IPS-NIHi11 (cell line): Measurements from ENCODE around the gene APLF.
"Not testable (repeated sequence)": the region's sequence is repeated elsewhere in the genome, so short reads cannot be mapped to it uniquely, and the experiment has no call there.

Experiments used
- DNase-seq: peaks from one replicate; pipeline ENCODE4 v3.0.0; 2012; ENCODE audit warnings: mixed read lengths, low spot score

APLF gene

DNA sequence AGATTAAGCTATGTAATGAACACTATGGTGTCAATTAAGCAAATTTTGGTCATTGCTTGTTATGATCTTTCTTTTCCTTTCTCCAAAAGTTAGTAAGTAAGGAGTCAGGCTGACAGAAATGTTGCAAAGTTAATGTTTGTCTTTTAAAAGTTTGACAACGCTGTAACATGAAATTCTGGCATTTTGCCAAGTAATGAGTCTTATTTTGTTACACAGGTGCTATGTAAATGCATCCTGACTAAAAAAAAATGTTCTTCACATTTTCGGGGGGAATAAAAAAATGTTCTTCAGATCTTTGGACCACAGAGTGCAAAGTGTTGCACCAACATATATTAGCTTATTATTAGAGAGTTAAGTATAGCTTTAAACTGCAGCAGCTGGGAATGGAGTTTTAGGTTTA, 121.2 kb downstream of the APLF start:
- no peak for DNase-seq

DNA sequence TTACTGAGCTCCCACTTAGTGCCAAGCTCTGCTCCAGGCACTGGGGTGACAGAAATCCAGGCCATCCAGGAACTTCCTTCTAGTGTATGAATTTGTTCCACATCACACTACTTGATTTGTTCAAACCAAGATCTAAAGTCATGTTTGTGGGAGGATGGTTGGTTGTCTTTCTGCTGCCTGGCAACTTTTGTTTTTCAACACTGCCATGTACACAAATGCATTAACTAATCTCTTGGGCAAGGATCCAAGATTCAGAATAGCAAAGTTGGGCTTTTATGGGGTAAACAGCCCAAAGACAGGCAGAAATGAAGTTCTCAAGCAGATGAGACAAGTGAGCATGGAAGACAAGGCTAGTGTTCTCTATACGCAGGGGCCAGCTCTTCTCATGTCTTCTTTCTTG, 122.6 kb downstream of the APLF start:
- DNase-seq: no peak

DNA sequence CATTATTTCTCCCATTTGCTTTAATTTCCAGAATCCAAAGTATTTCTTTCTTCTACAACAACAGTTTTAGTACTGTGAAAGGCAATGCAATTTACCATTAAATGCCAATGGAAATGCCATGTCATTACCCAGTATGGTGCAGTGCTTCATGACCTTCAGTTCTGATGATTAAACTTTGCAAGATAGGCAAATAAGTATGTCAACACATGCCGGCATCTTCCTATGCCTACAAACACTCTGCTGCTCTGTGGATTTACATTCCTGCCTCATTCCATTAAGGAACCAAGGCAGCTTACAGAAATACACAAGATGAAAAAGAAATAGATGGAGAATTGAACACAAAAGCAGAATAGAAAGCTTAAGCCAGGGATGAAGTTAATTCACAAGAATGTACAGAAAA, 123.3 kb downstream of the APLF start:
- no peak for DNase-seq

DNA sequence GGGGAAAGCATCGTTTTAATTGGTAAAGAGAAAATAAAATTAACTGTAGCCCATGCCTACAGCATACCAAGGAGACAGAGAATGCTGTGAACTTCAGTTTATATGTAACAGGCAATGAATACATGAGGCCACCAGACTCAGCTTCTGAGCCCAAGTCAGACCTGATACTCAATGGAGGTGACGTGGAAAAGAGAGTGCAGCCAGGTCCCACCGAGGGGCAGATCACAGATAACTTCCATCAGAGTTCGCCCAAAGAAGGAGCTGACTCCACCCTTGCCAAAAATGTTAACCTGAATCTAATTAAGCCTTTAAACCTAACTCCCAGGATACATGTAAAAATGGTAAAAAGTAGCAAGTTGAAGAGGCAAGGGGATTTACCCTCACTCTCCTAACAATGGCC, 123.8 kb downstream of the APLF start:
- DNase-seq: no peak

DNA sequence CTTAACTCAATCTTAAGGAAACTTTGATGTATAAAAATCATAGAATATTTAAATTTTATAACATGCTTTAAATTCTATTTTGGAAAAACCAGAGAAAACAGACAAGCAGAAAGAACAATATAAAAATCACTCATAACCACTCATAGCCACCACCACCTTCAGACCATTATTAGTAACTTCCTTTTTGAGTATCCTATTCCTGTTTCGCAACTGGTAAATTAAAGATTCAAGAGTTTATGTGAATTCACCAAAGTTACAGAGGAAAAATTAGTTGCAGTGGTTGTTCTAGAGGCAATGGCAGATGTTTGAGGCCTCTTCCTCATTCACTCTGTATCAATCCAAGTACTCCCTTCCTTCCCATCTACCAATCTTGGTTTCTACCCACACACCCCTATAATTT, 126.7 kb downstream of the APLF start:
- no peak for DNase-seq

DNA sequence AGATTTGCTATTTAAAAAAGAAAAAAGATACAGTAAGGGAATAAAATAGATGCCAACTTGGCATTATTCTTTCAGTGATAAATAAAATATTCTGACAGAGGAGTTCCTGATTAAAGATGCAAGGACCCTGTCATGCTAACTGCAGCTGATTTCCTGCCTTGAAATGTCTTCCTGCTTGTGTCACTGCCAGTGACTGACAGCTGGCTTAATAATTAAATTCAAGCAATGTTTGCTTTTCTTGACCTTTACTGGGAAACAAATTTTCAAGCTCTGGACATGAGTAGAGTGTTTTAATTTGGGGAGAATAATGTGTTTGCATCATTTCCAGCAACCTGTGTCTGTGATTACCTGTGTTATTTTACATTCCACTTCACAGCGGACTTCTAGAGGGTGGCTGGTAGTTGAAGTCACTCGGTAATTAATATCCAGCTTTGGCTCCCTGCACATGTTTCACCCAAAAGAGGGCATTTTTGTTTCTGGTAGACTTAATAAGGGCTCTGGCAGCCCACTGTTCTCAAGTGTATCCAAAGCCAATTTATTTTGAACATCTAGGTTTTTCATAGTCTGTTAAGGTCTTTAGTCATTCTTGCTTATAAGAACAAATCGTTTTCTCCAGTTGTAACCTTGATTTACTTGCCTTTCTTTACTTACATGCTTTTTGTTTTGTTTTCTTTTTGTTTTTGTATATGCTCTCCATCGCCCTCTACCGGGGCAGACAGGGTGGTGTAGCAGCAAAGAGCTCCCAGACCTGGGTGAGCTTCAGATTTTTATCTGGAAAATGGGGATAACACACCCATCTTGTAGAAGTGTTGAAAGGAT, 127.5 kb downstream of the APLF start:
- peak; percentile 56 for DNase-seq

DNA sequence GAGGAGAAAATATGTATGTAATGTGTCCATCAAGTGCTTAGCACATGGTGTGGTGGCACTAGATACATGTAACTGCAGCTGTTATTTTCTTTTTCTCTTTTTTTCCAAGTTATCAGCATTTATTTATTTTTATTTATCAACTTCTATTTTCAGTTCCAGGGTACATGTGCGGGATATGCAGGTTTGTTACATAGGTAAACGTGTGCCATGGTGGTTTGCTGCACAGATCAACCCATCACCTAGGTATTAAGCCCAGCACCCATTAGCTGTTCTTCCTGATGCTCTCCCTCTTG, 128.1 kb downstream of the APLF start:
- DNase-seq: not testable (repeated sequence)

DNA sequence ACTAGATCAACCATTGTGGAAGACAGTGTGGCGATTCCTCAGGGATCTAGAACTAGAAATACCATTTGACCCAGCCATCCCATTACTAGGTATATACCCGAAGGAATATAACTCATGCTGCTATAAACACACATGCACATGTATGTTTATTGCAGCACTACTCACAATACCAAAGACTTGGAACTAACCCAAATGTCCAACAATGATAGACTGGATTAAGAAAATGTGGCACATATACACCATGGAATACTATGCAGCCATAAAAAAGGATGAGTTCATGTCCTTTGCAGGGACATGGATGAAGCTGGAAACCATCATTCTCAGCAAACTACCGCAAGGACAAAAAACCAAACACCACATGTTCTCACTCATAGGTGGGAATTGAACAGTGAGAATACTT, 133.1 kb downstream of the APLF start:
- not testable (repeated sequence) for DNase-seq

DNA sequence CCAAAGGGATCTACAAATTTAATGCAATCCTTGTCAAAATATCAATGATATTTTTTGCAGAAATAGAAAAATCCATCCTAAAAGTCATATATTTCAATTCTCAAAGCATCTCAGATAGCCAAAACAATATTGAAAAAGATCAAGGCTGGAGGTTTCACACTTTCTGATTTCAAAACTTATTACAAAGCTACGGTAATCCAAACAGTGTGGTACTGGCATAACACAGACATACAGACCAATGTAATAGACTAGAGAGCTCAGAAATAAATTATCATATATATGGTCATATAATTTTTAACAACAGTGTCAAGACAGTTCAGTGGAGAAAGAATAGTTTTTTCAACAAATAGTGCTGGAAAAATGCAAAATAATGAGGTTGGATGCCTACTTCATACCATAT, 135.7 kb downstream of the APLF start:
- no peak for DNase-seq

DNA sequence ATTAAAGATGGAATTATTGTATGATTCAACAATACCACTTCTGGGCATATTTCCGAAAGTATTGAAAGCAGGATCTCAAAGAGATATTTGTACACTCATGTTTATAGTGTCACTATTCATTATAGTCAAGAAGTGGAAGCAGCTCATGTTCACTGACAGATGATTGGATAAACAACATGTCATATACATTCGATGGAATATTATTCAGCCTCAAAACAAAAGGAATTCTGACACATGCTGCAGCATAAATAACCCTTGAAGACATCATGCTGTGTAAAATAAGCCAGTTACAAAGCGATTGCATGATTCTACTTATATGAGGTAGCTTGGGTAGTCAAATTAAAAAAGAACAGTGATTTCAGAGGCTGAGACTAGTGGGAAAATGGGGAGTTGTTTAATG, 136.7 kb downstream of the APLF start:
- DNase-seq: no peak

DNA sequence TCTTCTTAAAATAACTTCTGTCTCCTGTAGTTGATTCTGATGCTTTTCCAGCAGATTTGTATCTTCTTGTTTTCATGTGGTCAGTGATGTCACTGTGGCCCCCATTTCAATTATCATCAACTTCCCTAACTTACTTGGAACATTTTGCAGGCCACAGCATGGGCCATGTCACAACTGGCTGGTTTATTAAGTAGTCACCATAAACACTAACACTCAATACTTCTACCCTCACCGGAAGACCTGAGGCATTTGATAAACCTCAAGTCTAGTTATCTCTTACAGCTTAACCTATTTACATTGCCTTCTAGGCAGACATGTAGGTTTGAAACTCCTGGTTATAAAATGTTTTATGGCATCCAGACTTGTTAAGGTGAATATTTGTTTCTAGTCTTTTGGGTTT, 138.6 kb downstream of the APLF start:
- DNase-seq: no peak

DNA sequence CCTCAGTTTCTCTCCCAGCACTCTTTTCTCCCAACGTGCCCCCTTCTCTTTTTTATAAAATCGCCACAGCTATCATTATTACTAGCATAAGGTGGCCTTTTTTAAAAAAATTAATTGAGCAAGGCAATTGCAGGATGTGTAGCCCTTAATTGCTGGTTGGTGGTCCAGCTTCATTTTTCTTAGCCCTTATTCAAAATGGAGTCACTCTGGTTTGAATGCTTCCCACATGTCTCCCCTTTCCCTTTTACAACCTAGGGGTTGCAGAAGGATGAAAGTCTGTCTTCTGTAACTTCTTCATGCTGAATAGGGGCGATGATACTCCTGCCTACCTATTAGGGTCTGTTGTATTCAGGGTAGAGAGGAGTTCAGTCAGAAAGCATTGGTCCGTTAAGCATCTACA, 139.4 kb downstream of the APLF start:
- no peak for DNase-seq

DNA sequence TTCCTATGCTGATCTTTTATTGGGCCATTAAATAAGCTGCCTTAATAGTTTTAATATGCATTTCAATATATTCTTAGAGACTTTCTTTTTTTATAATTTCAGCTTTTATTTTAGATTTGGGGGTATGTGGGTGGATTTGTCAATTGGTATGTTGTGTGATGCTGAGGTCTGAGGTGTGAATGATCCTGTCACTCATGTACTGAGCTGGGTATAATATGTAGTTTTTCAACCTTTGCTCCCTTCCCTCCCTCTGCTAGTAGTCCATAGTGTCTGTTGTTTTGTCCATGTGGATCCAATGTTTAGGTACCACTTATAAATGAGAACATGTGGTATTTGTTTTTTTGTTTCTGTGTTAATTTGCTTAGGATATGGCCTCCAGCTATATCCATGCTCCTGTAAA, 140.5 kb downstream of the APLF start:
- DNase-seq: no peak

DNA sequence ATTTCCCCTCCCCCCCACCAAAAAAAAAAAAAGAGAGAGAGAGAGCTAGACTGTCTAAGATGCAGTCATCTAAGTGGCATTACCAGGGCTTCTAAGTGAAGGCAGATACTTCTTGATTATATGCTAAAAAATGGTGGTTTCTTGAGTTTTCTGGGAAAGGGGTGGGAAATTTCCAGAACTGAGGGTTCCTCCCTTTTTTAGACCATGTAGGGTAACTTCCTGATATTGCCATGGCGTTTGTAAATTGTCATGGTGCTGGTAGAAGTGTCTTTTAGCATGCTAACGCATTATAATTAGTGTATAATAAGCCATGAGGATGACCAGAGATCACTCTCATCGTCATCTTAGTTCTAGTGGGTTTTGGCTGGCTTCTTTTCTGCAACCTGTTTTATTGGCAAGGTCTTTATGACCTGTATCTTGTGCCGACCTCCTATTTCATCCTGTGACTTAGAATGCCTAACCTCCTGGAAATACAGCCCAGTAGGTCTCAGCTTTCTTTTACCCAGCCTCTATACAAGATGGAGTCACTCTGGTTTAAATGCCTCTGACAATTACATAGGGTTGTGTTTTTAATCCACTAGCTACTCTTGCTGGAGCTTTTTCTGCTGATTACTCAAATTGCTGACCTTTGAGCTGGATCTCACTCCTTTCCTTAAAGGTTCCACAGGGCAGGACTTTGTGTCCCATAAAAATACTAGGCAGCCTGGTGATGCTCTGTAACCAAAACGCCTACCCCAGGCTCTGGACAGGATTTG, 145.6 kb downstream of the APLF start:
- DNase-seq: no peak

DNA sequence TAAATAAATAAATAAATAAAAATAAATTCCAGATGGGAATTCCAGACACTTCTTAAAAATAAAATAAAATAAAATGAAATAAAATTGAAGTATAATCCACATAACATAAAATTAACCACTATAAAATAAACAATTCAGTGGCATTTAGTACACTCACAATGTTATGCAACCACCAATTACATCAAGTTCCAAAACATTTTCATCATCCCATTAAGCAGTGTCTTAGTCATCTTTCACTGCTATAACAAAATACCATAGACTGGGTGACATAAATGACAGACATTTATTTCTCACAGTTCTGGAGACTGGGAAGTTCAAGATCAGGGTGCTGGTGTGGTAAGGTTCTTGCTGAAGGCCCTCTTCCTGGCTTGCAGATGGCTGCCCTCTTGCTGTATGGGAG, 153.4 kb downstream of the APLF start:
- no peak for DNase-seq

DNA sequence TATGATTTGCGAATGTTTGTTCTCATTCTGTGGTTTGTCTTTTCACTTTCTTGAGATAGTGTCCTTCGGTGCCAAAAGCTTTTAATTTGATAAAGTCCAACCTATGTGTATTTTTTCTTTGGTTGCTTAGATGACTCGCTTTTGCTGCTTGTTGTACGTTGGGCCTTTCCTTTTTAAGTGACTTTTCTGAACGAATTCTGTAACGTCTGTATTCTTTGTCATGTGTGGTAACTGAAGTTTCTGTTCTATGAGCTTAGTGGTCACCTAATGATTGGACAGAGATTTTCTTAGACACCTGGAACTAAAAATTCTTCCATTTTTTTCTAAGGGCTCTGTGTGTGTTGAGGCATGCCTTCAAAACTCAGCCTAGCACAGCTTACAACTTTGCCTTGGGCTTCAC, 156.4 kb downstream of the APLF start:
- no peak for DNase-seq

DNA sequence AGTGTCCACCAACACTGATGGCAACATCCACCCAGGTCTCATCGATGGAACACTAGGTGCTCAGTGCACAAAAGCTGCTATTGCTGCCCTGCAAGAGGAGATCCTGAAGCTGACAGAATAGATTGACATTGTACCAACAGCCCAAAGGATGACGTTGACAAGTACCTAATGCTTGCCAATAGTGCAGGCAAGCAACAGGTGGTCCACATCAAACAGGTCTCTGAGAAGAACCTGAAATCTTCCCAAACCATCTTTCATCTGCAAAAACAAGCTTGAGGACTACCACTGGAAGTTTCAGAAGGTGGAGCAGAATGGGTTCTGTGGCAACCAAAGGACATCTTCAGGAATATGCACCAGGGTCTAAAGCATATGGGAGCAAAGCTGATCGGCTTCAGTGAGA, 160.2 kb downstream of the APLF start:
- DNase-seq: no peak
